ENCODE measurements around the gene BANP.
"Not testable (repeated sequence)": the region's sequence is repeated elsewhere in the genome, so short reads cannot be mapped to it uniquely, and the experiment has no call there.

BANP gene

GRCh38 chr16:87950765-87951551 is at the start of gene BANP:
TSS of gene BANP (plus strand) at chr16:87951434. CDS start at chr16:87975116, 23,682 bp downstream.
- peak; percentile 97 for DNase-seq

- DNase-seq = not testable (repeated sequence)
Observed at GRCh38 chr16:87904963-87905362, 46.3 kb upstream of the BANP start.

- DNase-seq = not testable (repeated sequence)
Observed at GRCh38 chr16:87905521-87905920, 45.7 kb upstream of the BANP start.

GRCh38 chr16:87908101-87908500 is 43.1 kb upstream of the BANP start:
- DNase-seq = not testable (repeated sequence)

- DNase-seq = peak; percentile 61 to 77
Observed at GRCh38 chr16:87909203-87909935, 41.9 kb upstream of the BANP start.

GRCh38 chr16:87911106-87911763 is 40.0 kb upstream of the BANP start:
- not testable (repeated sequence) for DNase-seq

- DNase-seq = not testable (repeated sequence)
Observed at GRCh38 chr16:87912691-87913090, 38.5 kb upstream of the BANP start.

- not testable (repeated sequence) for DNase-seq
Observed at GRCh38 chr16:87914021-87914725, 37.1 kb upstream of the BANP start.

GRCh38 chr16:87914812-87915211 is 36.4 kb upstream of the BANP start:
- no peak for DNase-seq

GRCh38 chr16:87917503-87917902 is 33.7 kb upstream of the BANP start:
- DNase-seq = no peak

- no peak for DNase-seq
Observed at GRCh38 chr16:87918338-87918737, 32.9 kb upstream of the BANP start.

GRCh38 chr16:87918866-87919680 is 32.2 kb upstream of the BANP start:
- DNase-seq = no peak

- DNase-seq = no peak
Observed at GRCh38 chr16:87919681-87919994, 31.6 kb upstream of the BANP start.

GRCh38 chr16:87921236-87921773 is 29.9 kb upstream of the BANP start:
- DNase-seq = no peak

GRCh38 chr16:87922250-87922871 is 28.9 kb upstream of the BANP start:
- DNase-seq = no peak

- peak in 1 of 2 experiments; percentile 37 for DNase-seq
Observed at GRCh38 chr16:87924041-87924810, 27.0 kb upstream of the BANP start.

- DNase-seq = peak; percentile 69 to 83
Observed at GRCh38 chr16:87924811-87925670, 26.2 kb upstream of the BANP start.

GRCh38 chr16:87926246-87927194 is 24.7 kb upstream of the BANP start:
- no peak for DNase-seq

All from NCI-H526 (cell line).